ENCODE data around the gene MUC20.
"Not testable (repeated sequence)": the region's sequence is repeated elsewhere in the genome, so short reads cannot be mapped to it uniquely, and the experiment has no call there.

Gene MUC20, protein sequence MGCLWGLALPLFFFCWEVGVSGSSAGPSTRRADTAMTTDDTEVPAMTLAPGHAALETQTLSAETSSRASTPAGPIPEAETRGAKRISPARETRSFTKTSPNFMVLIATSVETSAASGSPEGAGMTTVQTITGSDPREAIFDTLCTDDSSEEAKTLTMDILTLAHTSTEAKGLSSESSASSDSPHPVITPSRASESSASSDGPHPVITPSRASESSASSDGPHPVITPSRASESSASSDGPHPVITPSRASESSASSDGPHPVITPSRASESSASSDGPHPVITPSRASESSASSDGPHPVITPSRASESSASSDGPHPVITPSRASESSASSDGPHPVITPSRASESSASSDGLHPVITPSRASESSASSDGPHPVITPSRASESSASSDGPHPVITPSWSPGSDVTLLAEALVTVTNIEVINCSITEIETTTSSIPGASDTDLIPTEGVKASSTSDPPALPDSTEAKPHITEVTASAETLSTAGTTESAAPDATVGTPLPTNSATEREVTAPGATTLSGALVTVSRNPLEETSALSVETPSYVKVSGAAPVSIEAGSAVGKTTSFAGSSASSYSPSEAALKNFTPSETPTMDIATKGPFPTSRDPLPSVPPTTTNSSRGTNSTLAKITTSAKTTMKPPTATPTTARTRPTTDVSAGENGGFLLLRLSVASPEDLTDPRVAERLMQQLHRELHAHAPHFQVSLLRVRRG

DNA sequence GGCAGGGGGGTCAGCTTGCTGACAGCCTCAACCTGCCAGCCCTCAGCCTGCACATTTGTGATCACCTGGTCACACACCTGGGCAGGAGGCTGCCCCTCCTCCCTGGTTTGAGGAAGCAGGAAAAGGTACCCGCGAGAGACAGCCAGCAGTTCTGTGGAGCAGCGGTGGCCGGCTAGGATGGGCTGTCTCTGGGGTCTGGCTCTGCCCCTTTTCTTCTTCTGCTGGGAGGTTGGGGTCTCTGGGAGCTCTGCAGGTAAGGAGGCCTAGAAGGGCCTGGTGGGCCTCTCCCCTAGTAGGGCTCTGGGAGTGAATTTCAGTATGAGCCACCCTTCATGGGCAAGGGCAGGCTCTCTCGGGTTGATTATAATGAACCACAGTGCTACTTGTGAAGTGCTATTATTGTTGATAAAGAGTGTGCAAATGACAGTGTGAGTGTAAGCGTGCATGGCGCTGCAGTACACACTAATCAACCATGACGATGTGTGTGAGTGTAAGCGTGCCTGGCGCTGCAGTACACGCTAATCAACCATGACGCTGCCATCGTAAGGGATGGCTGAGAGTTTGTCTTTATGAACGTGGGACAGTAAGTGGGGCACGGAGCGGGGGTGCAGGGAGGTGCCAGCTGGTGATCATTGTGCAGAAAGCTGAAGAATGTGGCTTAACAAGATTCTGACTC, at the start of gene MUC20:
Gene MUC20 (plus strand): TSS at position 148 of the 676 bp plus-strand sequence. CDS start 30 bp downstream, at position 178.
- DNase-seq = not testable (repeated sequence)

DNA sequence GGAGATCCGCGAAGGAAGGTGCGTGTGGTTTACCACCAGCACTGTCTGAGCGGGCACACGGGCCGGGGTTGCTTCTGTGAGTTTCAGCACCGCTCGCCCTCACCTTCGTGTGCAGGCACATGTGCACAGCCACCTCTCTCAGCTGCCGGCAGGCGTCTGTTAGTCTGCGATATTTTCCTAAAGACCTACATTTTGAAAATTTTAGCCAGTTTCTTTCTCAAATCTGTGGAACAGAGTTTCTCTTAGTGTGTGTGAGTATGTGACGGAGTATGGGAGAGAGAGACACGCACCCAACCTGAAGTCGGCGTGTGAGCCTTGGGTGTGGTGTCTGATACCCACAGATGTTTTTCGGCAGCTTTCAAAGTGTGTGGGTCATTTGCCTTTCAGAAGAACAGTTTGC, 49.5 kb upstream of the MUC20 start:
- DNase-seq = not testable (repeated sequence)

DNA sequence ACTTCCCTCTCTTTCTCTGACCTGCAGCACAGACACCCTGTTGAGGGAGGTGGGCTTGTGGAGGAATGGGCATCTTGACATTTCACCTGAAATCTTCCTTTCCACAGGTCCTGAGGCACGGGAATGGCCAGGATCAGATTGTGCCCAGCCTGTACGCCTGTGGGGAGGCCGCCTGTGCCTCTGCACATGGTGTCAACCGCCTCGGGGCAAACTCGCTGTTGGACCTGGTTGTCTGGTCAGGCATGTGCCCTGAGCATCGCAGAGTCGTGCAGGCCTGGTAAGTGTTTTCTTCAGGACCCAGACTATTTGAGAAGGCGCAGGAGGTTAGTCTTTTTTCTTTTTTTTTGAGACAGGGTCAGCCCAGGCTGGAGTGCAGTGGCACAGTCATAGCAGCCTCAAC, 47.1 kb upstream of the MUC20 start:
- DNase-seq = not testable (repeated sequence)

DNA sequence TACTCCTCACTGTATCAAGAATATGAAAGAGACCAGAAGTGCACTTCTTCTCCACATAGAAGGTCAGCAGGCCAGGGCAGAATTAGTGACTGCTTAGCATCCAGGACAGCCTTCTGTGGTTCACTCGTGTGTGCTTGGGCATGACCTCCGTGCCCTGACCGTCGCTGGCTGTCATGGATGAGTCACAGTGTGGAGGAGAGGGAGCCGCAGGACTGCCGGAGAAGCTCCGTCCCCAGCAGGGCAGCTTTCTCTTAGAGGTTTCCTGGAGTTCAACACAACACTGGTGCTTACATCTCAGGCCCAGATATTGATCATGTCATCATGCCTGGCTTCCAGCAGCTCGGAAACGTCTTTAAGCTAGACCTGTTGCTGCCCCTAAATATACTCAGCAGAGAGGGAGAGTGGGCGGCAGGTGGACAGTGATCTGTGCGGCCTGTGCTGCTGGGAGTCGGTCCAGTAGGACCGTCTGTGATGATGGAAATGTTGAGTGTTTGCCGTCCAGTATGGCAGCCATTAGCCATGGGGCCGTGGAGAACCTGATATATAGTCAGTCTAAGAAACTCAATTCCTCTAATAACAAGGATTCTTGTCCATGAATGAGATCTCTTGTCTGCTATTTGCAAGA, 42.3 kb upstream of the MUC20 start:
- DNase-seq = not testable (repeated sequence)

DNA sequence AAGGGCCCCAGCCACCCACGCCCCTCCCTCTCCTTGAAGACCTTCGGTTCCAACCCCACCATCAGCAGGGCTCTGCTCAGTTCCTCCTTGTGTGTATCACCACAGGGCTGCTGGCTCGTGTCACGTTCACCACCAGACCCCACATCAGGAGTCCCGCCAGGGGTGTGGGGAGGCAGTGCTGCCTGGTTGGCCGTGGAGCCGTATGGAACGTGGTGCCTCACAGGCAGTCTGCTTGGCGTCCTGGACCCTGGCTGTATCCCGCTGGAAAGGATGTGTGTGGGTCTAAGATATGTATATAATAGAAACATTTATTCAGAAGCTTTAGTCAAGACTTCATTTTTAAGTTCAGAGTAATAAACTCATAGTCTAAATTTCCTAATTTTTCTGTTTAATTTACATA, 40.1 kb upstream of the MUC20 start:
- DNase-seq = not testable (repeated sequence)

DNA sequence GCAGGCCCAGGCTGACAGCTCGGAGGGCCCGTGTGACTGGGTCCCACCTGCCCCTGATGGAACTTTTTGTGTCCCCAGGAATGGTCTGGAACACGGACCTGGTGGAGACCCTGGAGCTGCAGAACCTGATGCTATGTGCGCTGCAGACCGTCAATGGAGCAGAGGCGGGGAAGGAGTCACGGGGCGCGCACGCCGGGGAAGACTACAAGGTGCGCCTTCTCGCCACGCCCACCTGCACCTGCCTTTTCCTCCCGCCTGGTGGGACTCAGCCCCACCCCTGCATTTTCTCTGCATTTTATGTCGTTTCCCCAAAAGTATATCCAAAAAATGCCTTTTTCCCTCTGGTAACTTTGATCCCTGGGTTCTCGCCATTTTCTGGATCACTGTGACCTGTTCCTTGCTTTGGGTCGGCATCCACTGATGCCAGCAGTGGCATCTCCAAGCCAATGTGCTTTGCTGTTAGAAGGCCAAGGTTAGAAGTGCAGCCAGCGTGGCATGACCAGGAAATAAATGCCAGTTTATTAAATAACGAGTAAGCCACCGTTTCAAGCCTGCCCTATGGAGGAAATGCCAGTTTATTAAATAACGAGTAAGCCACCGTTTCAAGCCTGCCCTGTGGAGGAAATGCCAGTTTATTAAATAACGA, 39.2 kb upstream of the MUC20 start:
- DNase-seq = not testable (repeated sequence)

DNA sequence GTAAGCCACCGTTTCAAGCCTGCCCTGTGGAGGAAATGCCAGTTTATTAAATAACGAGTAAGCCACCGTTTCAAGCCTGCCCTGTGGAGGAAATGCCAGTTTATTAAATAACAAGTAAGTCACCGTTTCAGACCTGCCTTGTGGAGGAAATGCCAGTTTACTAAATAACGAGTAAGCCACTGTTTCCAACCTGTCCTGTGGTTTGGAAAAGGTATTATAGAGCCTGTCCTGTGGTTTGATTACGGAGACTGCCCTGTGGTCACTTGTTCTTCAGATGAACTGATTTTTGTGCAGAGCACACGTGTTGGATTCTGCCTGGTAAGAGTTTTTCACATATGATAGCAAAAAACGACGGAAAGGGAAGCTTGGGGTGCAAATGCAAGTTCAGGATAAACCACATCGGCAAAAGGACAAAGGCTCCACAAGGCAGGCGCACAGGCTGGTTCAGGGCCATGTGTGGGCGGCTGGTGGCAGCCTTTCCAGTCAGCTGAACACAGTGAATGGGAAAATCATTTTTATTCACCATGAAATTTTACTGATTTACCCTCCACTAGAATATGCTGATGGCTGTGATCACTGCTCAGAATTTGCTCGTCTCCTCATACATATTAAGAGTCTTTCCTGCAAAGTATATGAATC, 38.6 kb upstream of the MUC20 start:
- DNase-seq = not testable (repeated sequence)

DNA sequence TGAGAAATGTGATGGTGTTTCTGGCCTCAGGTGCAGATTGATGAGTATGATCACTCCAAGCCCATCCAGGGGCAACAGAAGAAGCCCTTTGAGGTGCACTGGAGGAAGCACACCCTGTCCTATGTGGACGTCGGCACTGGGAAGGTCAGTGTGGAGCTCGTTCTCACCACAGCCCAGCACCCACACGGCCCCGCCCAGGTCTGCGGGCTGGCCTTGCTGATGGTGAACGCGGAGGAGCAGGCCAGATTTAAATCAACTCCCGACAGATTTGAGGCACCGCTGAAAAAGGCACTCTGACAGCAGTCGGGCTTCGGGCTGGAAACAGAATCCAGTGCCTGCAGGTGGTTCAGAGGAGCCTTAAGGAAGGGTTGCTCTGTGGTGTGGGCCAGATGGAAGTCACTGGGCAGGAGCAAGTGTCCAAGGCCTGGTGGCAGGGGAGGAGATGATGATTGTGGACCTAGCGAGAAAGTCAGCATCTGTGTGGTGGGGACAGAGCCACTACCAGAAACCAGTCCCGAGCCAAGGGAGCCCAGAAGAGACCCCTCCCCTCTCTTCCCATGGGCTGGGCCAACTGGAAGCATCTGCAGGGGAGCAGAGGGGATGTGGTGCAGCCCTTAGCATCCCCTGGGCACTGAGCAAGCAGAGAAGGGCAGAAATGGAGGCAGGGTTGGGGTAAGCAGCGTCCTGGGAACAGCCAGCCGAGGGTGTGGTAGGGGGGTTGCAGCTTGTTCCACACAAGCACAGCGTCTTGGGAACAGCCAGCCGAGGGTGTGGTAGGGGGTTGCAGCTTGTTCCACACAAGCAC, 36.9 kb upstream of the MUC20 start:
- not testable (repeated sequence) for DNase-seq

DNA sequence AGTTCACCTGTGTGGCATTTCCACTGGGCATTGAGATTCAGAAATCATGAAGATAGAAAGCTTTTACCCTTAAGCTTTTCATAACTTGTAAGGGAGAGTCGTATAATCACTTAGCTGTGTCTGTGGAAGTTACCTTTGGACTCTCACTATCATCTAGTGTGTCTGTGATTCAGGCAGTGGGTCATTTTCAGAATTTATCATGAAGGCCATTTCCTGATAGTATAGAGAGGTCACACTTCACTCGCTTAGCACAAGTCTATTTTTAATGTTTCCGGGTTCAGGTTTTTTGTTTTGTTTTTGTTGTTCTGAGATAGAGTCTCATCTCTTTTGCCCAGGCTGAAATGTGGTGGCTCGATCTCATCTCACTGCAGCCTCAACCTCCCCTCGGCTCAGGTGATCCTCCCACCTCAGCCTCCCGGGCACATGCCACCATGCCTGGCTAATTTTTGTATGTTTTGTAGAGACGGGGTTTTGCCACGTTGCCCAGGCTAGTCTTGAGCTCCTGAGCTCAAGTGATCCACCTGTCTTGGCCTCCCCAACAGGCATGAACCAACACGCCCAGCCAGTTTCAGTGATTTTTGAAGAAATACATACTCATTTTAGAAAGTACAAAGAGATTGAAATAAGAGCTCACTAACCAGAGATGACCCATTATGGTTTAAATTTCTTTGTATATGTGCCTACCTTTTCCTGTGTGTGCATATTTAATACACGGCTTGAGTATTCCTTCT, 36.1 kb upstream of the MUC20 start:
- DNase-seq = not testable (repeated sequence)

DNA sequence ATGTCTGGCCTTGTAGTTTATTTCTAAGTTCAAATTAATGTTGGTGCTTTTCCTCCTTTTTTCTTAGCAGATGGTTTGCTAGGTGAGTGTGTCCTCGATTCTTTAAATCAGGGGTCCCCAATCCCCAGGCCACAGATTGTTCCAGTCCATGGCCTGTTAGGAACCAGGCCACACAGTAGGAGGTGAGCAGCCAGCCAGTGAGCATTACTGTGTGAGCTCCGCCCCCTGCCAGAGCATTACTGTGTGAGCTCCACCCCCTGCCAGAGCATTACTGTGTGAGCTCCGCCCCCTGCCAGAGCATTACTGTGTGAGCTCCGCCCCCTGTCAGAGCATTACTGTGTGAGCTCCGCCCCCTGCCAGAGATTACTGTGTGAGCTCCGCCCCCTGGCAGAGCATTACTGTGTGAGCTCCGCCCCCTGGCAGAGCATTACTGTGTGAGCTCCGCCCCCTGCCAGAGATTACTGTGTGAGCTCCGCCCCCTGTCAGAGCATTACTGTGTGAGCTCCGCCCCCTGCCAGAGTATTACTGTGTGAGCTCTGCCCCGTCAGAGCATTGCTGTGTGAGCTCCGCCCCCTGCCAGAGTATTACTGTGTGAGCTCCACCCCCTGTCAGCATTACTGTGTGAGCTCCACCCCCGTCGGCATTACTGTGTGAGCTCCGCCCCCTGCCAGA, 34.1 kb upstream of the MUC20 start:
- DNase-seq = not testable (repeated sequence)

DNA sequence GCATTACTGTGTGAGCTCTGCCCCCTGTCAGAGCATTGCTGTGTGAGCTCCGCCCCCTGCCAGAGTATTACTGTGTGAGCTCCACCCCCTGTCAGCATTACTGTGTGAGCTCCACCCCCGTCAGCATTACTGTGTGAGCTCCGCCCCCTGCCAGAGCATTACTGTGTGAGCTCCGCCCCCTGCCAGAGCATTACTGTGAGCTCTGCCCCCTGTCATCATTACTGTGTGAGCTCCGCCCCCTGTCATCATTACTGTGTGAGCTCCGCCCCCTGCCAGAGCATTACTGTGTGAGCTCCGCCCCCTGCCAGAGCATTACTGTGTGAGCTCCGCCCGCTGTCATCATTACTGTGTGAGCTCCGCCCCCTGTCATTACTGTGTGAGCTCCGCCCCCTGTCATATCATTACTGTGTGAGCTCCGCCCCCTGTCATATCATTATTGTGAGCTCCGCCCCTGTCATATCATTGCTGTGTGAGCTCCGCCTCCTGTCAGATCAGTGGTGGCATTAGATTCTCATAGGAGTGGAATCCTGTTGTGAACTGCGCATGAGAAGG, 33.5 kb upstream of the MUC20 start:
- DNase-seq = peak; percentile 63

DNA sequence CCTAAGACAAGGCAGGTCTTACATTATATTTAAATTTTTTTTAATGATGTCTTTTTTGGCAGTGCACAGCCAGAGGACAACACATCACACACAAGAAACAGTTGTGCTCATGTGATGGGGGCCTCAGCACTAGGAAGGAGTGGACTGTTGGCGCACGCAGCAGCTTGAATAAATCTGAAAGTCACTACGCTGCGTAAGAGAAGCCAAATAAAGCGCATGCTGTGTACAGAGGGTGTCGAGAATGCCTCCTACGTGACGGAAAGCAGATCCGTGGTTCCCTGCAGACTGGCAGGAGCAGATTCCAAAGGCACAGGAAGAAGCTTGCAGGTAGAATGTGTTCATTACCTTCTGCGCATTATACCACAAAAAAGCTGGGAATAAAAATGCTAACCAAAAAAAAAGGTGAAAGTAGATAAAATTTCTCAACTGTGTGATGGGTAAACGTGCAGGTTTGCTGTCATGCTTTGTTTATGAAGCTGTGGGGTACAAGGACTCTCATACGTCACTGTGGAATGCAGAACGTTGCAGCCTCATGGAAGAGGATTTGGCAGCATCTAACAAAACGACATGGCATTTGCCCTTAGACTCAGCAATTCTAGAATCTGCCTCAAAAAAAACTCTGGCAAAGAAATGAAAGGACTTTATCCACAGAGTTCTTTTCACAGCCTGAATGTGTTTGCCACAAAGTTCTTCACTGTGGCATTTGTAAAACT, 32.2 kb upstream of the MUC20 start:
- DNase-seq = not testable (repeated sequence)

DNA sequence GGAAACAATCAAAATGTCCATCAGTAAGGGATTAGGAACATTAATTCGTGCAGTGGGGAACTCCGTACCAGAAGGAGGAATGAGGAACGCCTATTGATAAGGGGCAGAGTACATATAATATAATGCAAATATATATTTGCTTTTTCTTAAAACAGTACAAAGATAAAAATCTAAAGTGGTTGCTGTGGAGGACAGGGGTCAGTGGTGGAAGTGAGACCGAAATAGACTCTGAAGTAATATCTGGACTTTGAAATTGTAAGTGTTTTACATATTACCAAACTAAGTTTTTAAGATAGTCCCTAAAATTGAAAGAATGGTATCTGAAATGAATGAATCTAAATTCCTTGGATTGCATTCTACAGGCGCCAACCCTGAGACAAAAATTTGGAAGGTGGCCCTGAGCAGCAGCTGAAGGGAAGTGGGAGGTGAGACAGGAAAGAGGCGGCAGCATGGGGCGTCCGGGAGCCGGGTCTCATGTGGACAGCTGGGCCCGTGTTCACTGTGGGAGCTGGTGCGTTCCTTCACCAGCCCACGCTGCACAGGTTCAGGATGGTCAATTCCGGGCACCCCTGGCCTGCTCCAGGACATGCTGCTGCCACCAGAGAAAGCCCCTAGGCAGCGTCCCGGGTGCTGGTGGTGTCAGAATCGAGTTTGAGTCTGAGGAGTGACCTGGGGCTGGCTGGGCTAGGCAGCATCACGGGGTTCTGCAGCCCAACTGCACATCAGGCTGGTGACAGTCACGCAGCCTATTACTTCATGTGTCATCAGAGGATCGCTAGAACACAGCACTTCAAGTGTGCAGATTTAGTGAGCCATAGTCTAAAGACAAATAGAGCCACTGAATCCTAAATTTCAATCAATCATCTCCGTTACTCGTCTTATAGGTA, 31.4 kb upstream of the MUC20 start:
- DNase-seq = not testable (repeated sequence)

DNA sequence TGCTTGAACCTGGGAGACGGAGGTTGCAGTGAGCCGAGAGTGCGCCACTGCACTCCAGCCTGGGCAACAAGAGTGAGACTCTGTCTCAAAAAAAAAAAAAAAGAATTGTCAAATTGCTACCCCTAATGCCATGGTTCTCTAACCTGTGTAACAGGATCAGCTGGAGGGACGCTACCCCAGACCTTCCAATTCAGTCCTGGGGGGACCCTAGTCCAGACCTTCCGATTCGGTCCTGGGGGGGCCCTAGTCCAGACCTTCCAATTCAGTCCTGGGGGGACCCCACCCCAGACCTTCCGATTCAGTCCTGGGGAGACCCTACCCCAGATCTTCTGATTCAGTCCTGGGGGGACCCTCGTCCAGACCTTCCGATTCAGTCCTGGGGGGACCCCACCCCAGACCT, 29.8 kb upstream of the MUC20 start:
- DNase-seq = no peak

DNA sequence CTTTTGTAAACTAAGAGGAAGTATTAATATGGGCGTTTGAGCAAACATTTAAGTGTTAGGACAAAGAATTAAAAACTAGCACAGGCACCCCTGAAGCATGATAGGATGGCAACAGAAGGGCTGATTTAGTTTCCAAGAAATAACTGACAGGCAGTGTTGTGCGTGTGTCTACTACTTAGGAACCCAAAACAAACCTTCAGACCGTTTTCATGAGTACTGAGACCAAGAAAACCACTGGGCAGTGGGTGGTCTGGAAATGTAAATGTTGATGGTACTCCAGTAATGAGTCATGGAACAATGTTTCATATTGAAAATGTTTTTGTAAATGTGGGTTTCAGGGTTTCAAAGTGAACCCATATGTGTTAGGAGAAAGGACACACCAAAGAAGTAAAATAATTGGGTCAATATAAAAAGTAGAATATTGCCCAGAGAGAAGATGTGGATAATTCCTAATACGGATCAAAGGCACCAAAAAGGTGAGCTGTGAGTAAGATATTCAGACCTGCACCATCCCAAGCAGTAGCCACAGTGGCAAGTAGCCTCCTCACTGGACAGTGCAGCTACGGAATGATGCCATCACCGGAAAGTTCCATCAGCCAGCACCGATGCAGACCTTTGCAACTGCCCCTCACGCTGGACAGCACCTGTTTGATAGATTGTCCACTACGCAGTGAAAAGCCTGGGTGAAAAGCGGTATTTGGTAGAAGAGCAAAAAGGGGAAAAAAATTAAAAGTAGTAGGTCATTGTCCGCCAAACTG, 29.0 kb upstream of the MUC20 start:
- peak; percentile 68 for DNase-seq

DNA sequence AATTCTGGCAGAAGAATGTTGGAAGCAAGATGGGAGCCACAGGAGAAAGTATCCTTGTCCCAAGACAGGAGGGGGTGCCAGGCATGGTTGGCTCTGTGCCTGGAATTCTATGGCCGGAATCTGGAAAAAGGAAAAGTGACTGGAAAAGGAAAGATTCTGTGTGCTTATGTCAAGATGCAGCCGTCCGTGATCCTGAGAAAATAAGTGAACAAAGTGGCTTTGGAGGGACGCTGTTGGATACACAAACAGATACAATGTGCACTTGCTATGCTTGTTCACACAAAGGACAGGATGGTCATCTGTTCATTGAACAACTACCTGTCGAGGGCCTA, 28.5 kb upstream of the MUC20 start:
- no peak for DNase-seq

DNA sequence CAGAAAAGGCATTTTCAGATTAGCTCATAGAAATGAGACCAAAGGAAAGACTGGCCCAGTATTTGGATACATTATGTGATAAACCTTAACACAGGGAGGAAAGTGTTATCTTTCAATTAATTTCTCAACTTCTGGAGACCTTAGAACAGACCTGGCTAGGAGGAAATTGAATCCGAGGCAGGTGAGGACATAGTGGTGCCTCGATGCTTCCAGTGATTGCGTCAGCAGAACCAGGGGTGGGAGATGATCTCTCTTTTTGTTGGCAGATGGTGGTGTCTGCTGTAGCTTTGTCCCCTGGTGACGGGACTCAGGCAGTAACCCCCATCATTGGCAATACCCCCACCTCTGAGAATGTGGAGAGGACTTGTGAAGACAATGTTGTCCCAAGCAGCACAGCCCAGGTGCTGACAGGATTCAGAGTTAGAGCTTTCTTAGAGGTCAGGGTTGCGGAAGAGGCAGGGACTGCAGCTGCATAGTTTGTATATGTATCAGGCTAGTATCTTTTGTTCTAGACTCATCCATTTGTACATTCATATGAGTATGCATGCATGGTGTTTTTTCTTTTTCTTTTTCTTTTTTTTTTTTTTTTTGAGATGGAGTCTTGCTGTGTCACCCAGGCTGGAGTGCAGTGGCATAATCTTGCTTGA, 27.9 kb upstream of the MUC20 start:
- DNase-seq = no peak

Data from activated CD4-positive, alpha-beta T cell treated with anti-CD3 and anti-CD28 coated beads, Interleukin-2, amount 50 U/mL, for 16 hours (primary cell).